Erythroblast (primary cell): Measurements from ENCODE around the gene PCBD1.

Experiments used
- GATA1 ChIP-seq: IDR thresholded peaks from 2 replicates; pipeline ENCODE4 v1.6.1; 2011; ENCODE audit warnings: low read depth, mild to moderate bottlenecking, control low read depth, low read length, moderate library complexity
- POLR2A ChIP-seq: IDR thresholded peaks from 2 replicates; pipeline ENCODE4 v1.6.1; 2011; ENCODE audit warnings: mild to moderate bottlenecking, low read length

DNA sequence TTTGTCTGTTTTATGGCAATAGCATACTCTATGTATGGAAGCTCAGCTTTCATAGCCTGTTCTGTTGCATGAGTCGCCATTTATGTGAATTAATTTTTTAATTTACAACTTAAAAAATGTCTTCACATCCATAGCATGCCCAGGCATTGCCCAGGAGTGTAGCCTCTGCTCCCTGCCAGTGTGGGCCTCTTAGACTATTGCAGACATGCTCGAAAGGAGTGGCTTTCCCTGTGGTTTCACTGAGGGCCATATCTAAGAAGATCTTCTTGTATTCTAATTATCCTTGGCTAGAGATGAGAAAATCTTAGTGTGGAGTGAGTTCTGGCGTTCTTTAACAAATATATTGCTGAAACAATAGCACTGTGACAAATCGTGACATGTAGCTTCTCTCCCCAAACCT, 35.3 kb downstream of the PCBD1 start:
- TF ChIP-seq POLR2A (no peak), GATA1 (no peak)
